Neural cell (in vitro differentiated cells): ENCODE measurements around the gene TMC6. TPM values are rescaled to one million over a fixed set of nuclear protein-coding genes. Genes with fewer than 3 reads are reported as not detected.

Source experiments
- H2AFZ ChIP-seq: fragments of 200-600, 300-800 bp; sonication (generic), shearing (Covaris generic); 2 replicates; pipeline ENCODE4 v1.6.0; 2014; ENCODE audit warnings: low read depth, mild to moderate bottlenecking, antibody characterized with exemption, low read length, moderate library complexity
- H3F3A ChIP-seq: fragments of 200-600 bp; shearing (Covaris generic); 2 replicates; pipeline ENCODE4 v1.6.1; 2016; ENCODE audit warnings: mild to moderate bottlenecking, moderate library complexity, mixed read lengths, antibody characterized with exemption, low read length; ENCODE audit not compliant: insufficient read depth, poor library complexity, severe bottlenecking
- H3K27ac ChIP-seq: fragments of 200-600, 300-800 bp; sonication (generic), shearing (Covaris generic); 2 replicates; pipeline ENCODE4 v1.5.1; 2014; ENCODE audit warnings: mild to moderate bottlenecking, low read length, moderate library complexity
- H3K27me3 ChIP-seq: fragments of 300-800, 200-600 bp; sonication (generic), shearing (Covaris generic); 2 replicates; pipeline ENCODE4 v1.6.0; 2014; ENCODE audit warnings: mild to moderate bottlenecking, low read depth, low read length, moderate library complexity; ENCODE audit not compliant: insufficient read depth
- H3K36me3 ChIP-seq: fragments of 300-800, 200-600 bp; sonication (generic), shearing (Covaris generic); 2 replicates; pipeline ENCODE4 v1.5.1; 2014; ENCODE audit warnings: mild to moderate bottlenecking, antibody characterized with exemption, low read length, moderate library complexity; ENCODE audit not compliant: insufficient read depth
- H3K4me2 ChIP-seq: fragments of 300-800, 200-600 bp; sonication (generic), shearing (Covaris generic); 2 replicates; pipeline ENCODE4 v1.6.0; 2014; ENCODE audit warnings: mild to moderate bottlenecking, low read length
- H3K4me3 ChIP-seq: fragments of 300-800, 200-600 bp; sonication (generic), shearing (Covaris generic); 2 replicates; pipeline ENCODE4 v1.5.1; 2014; ENCODE audit warnings: mild to moderate bottlenecking, low read length, moderate library complexity
- H3K79me2 ChIP-seq: fragments of 200-600 bp; shearing (Covaris generic); replicated peaks from 2 replicates; pipeline ENCODE4 v1.6.0; 2014; ENCODE audit warnings: mild to moderate bottlenecking, low read length, moderate library complexity; ENCODE audit not compliant: insufficient read depth
- H3K9ac ChIP-seq: fragments of 300-800, 200-600 bp; sonication (generic), shearing (Covaris generic); 2 replicates; pipeline ENCODE4 v1.6.1; 2016; ENCODE audit warnings: mild to moderate bottlenecking, low read length, mixed read lengths
- H3K9me2 ChIP-seq: fragments of 200-600 bp; shearing (Covaris generic); 2 replicates; pipeline ENCODE4 v1.6.1; 2016; ENCODE audit warnings: mild to moderate bottlenecking, low read length, mixed read lengths; ENCODE audit not compliant: insufficient read depth
- H3K9me3 ChIP-seq: fragments of 200-600, 300-800 bp; sonication (generic), shearing (Covaris generic); 2 replicates; pipeline ENCODE4 v1.6.1; 2016; ENCODE audit warnings: mild to moderate bottlenecking, mixed run types, low read length, moderate library complexity, mixed read lengths
- H4K20me1 ChIP-seq: fragments of 200-600 bp; shearing (Covaris generic); 2 replicates; pipeline ENCODE4 v1.6.1; 2016; ENCODE audit warnings: mild to moderate bottlenecking, mixed run types; ENCODE audit not compliant: insufficient read depth
- CTCF ChIP-seq: fragments of 450-650 bp; IDR thresholded peaks from 2 replicates; pipeline ENCODE4 v1.5.1; 2014; ENCODE audit warnings: antibody characterized with exemption, mild to moderate bottlenecking, moderate library complexity; ENCODE audit not compliant: poor library complexity, severe bottlenecking
- EP300 ChIP-seq: fragments of 450-650 bp; conservative IDR thresholded peaks from 2 replicates; pipeline ENCODE4 v1.6.1; 2014; ENCODE audit warnings: antibody characterized with exemption, mild to moderate bottlenecking, moderate library complexity; ENCODE audit not compliant: poor library complexity, severe bottlenecking
- EZH2 ChIP-seq: fragments of 200-600, 300-800 bp; shearing (Covaris generic), sonication (generic); IDR thresholded peaks from 2 replicates; pipeline ENCODE4 v1.6.1; 2014; ENCODE audit warnings: antibody characterized with exemption, low read length, borderline replicate concordance, mild to moderate bottlenecking; ENCODE audit not compliant: insufficient read depth, poor library complexity, severe bottlenecking
- MXI1 ChIP-seq: fragments of 450-650 bp; conservative IDR thresholded peaks from 2 replicates; pipeline ENCODE4 v1.6.1; 2014; ENCODE audit warnings: antibody characterized with exemption, mild to moderate bottlenecking; ENCODE audit not compliant: poor library complexity, severe bottlenecking
- POLR2AphosphoS5 ChIP-seq: IDR thresholded peaks from 2 replicates; pipeline ENCODE4 v1.6.1; 2012
- RAD21 ChIP-seq: fragments of 450-650 bp; conservative IDR thresholded peaks from 2 replicates; pipeline ENCODE4 v1.6.1; 2014; ENCODE audit warnings: antibody characterized with exemption, mild to moderate bottlenecking, moderate library complexity
- SMC3 ChIP-seq: fragments of 450-650 bp; conservative IDR thresholded peaks from 2 replicates; pipeline ENCODE4 v1.6.1; 2014; ENCODE audit warnings: antibody characterized with exemption, mild to moderate bottlenecking, moderate library complexity; ENCODE audit not compliant: poor library complexity
- TAF1 ChIP-seq: IDR thresholded peaks from 2 replicates; pipeline ENCODE4 v1.6.1; 2012; ENCODE audit warnings: low read depth
- polyA plus RNA-seq: library from polyadenylated mRNA; depleted of rRNA; stranded (reverse); fragments of >200 nt; gene quantifications from 2 replicates; pipeline ENCODE4 v1.2.3, GENCODE V29; 2014
- TF ChIP-seq, protein P1 (sequence below): IDR thresholded peaks from 2 replicates; pipeline ENCODE4 v1.6.1; 2012; ENCODE audit warnings: borderline replicate concordance

Gene TMC6
- polyA plus RNA-seq, 1 donor from 2014 or later = 0.16 TPM

DNA sequence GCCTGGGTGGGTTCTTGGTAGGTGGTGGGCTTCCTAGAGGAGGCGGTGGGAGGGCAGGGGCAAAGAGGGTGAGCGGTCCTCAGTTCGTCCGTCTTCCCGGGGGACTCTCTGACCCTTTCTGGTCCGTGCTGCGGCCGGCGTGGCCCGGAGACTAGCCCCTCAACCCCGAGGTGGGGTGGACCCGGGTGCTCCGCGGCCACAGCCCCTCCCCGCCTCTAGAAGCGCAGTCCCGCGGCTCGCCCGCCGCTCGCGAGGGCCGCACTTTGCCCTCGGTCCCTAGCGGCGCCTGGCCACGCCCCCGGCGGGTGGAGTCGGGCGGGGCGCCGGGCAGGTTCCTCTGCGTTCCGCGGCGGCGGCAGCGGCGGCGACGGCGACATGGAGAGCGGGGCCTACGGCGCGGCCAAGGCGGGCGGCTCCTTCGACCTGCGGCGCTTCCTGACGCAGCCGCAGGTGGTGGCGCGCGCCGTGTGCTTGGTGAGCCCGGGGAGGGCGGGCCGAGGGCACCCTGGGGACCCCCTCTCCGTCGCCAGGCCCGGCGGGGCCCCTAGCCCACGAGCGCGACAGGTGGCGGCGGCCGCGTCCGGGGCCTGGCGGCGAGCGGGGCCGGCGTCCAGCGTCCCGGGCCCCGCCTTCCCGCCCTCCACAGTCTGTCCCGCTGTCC lies 39.8 kb upstream of the TMC6 start, which contains the start of gene SYNGR2:
TSS of gene SYNGR2 (plus strand) at position 340 of the 661 bp plus-strand sequence. CDS start at position 376, 36 bp downstream.
- no peak for TF ChIP-seq RAD21
- TF ChIP-seq EP300 = peak; percentile 18
- no peak for TF ChIP-seq EZH2
- no peak for TF ChIP-seq SMC3
- peak; percentile 40 for TF ChIP-seq POLR2AphosphoS5
- TF ChIP-seq, protein P1, sequence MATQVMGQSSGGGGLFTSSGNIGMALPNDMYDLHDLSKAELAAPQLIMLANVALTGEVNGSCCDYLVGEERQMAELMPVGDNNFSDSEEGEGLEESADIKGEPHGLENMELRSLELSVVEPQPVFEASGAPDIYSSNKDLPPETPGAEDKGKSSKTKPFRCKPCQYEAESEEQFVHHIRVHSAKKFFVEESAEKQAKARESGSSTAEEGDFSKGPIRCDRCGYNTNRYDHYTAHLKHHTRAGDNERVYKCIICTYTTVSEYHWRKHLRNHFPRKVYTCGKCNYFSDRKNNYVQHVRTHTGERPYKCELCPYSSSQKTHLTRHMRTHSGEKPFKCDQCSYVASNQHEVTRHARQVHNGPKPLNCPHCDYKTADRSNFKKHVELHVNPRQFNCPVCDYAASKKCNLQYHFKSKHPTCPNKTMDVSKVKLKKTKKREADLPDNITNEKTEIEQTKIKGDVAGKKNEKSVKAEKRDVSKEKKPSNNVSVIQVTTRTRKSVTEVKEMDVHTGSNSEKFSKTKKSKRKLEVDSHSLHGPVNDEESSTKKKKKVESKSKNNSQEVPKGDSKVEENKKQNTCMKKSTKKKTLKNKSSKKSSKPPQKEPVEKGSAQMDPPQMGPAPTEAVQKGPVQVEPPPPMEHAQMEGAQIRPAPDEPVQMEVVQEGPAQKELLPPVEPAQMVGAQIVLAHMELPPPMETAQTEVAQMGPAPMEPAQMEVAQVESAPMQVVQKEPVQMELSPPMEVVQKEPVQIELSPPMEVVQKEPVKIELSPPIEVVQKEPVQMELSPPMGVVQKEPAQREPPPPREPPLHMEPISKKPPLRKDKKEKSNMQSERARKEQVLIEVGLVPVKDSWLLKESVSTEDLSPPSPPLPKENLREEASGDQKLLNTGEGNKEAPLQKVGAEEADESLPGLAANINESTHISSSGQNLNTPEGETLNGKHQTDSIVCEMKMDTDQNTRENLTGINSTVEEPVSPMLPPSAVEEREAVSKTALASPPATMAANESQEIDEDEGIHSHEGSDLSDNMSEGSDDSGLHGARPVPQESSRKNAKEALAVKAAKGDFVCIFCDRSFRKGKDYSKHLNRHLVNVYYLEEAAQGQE = peak; percentile 36
- peak; percentile 12 for TF ChIP-seq CTCF
- peak; percentile 22 for TF ChIP-seq MXI1
- TF ChIP-seq TAF1 = peak; percentile 32
- H3K4me2 ChIP-seq = no peak within 1 kb of the TSS
- no peaks in the 10 kb centered on the region for H4K20me1 ChIP-seq
- peak within 1 kb of the TSS; percentile 48 for H3K9ac ChIP-seq
- H3K9me3 ChIP-seq = no peaks in the 10 kb centered on the region
- peak within 1 kb of the TSS; percentile 25 for H2AFZ ChIP-seq
- H3K36me3 ChIP-seq = no peaks in the 10 kb centered on the region
- H3K4me3 ChIP-seq = peak within 1 kb of the TSS; percentile 67
- no peak within 1 kb of the TSS for H3K27ac ChIP-seq
- H3F3A ChIP-seq = no peaks in the 10 kb centered on the region
- no peaks in the 10 kb centered on the region for H3K79me2 ChIP-seq
- H3K27me3 ChIP-seq = no peaks in the 10 kb centered on the region
- no peaks in the 10 kb centered on the region for H3K9me2 ChIP-seq

GRCh38 chr17:78166416-78166815 lies 37.9 kb upstream of the TMC6 start:
- no peak overlapping the region for H3K4me3 ChIP-seq
- no peaks in the 10 kb centered on the region for H4K20me1 ChIP-seq
- H3K9ac ChIP-seq = no peak overlapping the region
- H3K27ac ChIP-seq = no peak overlapping the region
- H3K79me2 ChIP-seq = no peaks in the 10 kb centered on the region
- H3K4me2 ChIP-seq = no peak overlapping the region
- H3K27me3 ChIP-seq = no peaks in the 10 kb centered on the region
- no peaks in the 10 kb centered on the region for H3F3A ChIP-seq
- no peak overlapping the region for H2AFZ ChIP-seq
- TF ChIP-seq, protein P1 = no peak
- TF ChIP-seq EZH2 = no peak
- TF ChIP-seq RAD21 = no peak
- TF ChIP-seq CTCF = no peak
- no peaks in the 10 kb centered on the region for H3K9me3 ChIP-seq
- no peaks in the 10 kb centered on the region for H3K36me3 ChIP-seq
- no peaks in the 10 kb centered on the region for H3K9me2 ChIP-seq
